Measurements from ENCODE around the gene DUSP16.

DNA sequence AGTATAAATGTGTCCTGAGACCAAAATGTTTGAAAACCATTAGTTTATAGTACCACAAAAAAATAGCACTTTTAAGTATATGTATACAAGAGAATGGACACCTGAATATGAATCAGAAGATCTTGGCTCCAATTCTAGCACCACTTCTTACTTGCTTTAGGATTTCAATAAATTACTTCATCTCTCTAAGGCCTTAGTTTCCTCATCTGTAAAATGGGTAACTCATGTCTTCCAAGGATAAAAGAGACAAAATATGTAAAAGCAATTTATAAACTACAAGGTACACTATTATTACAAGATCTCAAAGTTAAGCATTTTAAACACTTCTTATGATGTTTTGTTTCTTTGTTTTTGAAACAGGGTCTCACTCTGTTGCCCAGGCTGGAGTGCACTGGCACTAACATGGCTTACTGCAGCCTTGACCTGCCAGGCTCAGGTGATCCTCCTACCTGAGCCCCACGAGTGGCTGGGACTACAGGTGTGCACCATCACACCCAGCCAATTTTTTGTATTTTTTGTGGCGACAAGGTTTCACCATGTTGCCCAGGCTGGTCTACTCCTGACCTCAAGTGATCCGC, 9.4 kb downstream of the DUSP16 start:
- TF ChIP-seq, protein P1, sequence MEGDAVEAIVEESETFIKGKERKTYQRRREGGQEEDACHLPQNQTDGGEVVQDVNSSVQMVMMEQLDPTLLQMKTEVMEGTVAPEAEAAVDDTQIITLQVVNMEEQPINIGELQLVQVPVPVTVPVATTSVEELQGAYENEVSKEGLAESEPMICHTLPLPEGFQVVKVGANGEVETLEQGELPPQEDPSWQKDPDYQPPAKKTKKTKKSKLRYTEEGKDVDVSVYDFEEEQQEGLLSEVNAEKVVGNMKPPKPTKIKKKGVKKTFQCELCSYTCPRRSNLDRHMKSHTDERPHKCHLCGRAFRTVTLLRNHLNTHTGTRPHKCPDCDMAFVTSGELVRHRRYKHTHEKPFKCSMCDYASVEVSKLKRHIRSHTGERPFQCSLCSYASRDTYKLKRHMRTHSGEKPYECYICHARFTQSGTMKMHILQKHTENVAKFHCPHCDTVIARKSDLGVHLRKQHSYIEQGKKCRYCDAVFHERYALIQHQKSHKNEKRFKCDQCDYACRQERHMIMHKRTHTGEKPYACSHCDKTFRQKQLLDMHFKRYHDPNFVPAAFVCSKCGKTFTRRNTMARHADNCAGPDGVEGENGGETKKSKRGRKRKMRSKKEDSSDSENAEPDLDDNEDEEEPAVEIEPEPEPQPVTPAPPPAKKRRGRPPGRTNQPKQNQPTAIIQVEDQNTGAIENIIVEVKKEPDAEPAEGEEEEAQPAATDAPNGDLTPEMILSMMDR (IDR thresholded peaks at IDR 0.05) = no peak
- no peak for TF ChIP-seq POLR2A (IDR thresholded peaks at IDR 0.05)
